Neural cell (in vitro differentiated cells): Measurements from ENCODE around the gene MACROH2A1. TPM values are rescaled to one million over a fixed set of nuclear protein-coding genes. Genes with fewer than 3 reads are reported as not detected.

Experiments
- H2AFZ ChIP-seq: fragments of 200-600, 300-800 bp; sonication (generic), shearing (Covaris generic); 2 replicates; pipeline ENCODE4 v1.6.0; 2014; ENCODE audit warnings: low read depth, mild to moderate bottlenecking, antibody characterized with exemption, low read length, moderate library complexity
- H3F3A ChIP-seq: fragments of 200-600 bp; shearing (Covaris generic); 2 replicates; pipeline ENCODE4 v1.6.1; 2016; ENCODE audit warnings: mild to moderate bottlenecking, moderate library complexity, mixed read lengths, antibody characterized with exemption, low read length; ENCODE audit not compliant: insufficient read depth, poor library complexity, severe bottlenecking
- H3K27ac ChIP-seq: fragments of 200-600, 300-800 bp; sonication (generic), shearing (Covaris generic); 2 replicates; pipeline ENCODE4 v1.5.1; 2014; ENCODE audit warnings: mild to moderate bottlenecking, low read length, moderate library complexity
- H3K27me3 ChIP-seq: fragments of 300-800, 200-600 bp; sonication (generic), shearing (Covaris generic); 2 replicates; pipeline ENCODE4 v1.6.0; 2014; ENCODE audit warnings: mild to moderate bottlenecking, low read depth, low read length, moderate library complexity; ENCODE audit not compliant: insufficient read depth
- H3K36me3 ChIP-seq: fragments of 300-800, 200-600 bp; sonication (generic), shearing (Covaris generic); 2 replicates; pipeline ENCODE4 v1.5.1; 2014; ENCODE audit warnings: mild to moderate bottlenecking, antibody characterized with exemption, low read length, moderate library complexity; ENCODE audit not compliant: insufficient read depth
- H3K4me2 ChIP-seq: fragments of 300-800, 200-600 bp; sonication (generic), shearing (Covaris generic); 2 replicates; pipeline ENCODE4 v1.6.0; 2014; ENCODE audit warnings: mild to moderate bottlenecking, low read length
- H3K4me3 ChIP-seq: fragments of 300-800, 200-600 bp; sonication (generic), shearing (Covaris generic); 2 replicates; pipeline ENCODE4 v1.5.1; 2014; ENCODE audit warnings: mild to moderate bottlenecking, low read length, moderate library complexity
- H3K79me2 ChIP-seq: fragments of 200-600 bp; shearing (Covaris generic); replicated peaks from 2 replicates; pipeline ENCODE4 v1.6.0; 2014; ENCODE audit warnings: mild to moderate bottlenecking, low read length, moderate library complexity; ENCODE audit not compliant: insufficient read depth
- H3K9ac ChIP-seq: fragments of 300-800, 200-600 bp; sonication (generic), shearing (Covaris generic); 2 replicates; pipeline ENCODE4 v1.6.1; 2016; ENCODE audit warnings: mild to moderate bottlenecking, low read length, mixed read lengths
- H3K9me2 ChIP-seq: fragments of 200-600 bp; shearing (Covaris generic); 2 replicates; pipeline ENCODE4 v1.6.1; 2016; ENCODE audit warnings: mild to moderate bottlenecking, low read length, mixed read lengths; ENCODE audit not compliant: insufficient read depth
- H3K9me3 ChIP-seq: fragments of 200-600, 300-800 bp; sonication (generic), shearing (Covaris generic); 2 replicates; pipeline ENCODE4 v1.6.1; 2016; ENCODE audit warnings: mild to moderate bottlenecking, mixed run types, low read length, moderate library complexity, mixed read lengths
- H4K20me1 ChIP-seq: fragments of 200-600 bp; shearing (Covaris generic); 2 replicates; pipeline ENCODE4 v1.6.1; 2016; ENCODE audit warnings: mild to moderate bottlenecking, mixed run types; ENCODE audit not compliant: insufficient read depth
- EP300 ChIP-seq: fragments of 450-650 bp; conservative IDR thresholded peaks from 2 replicates; pipeline ENCODE4 v1.6.1; 2014; ENCODE audit warnings: antibody characterized with exemption, mild to moderate bottlenecking, moderate library complexity; ENCODE audit not compliant: poor library complexity, severe bottlenecking
- EZH2 ChIP-seq: fragments of 200-600, 300-800 bp; shearing (Covaris generic), sonication (generic); IDR thresholded peaks from 2 replicates; pipeline ENCODE4 v1.6.1; 2014; ENCODE audit warnings: antibody characterized with exemption, low read length, borderline replicate concordance, mild to moderate bottlenecking; ENCODE audit not compliant: insufficient read depth, poor library complexity, severe bottlenecking
- MXI1 ChIP-seq: fragments of 450-650 bp; conservative IDR thresholded peaks from 2 replicates; pipeline ENCODE4 v1.6.1; 2014; ENCODE audit warnings: antibody characterized with exemption, mild to moderate bottlenecking; ENCODE audit not compliant: poor library complexity, severe bottlenecking
- POLR2AphosphoS5 ChIP-seq: IDR thresholded peaks from 2 replicates; pipeline ENCODE4 v1.6.1; 2012
- RAD21 ChIP-seq: fragments of 450-650 bp; conservative IDR thresholded peaks from 2 replicates; pipeline ENCODE4 v1.6.1; 2014; ENCODE audit warnings: antibody characterized with exemption, mild to moderate bottlenecking, moderate library complexity
- REST ChIP-seq: IDR thresholded peaks from 2 replicates; pipeline ENCODE4 v1.6.1; 2012; ENCODE audit warnings: borderline replicate concordance
- SMC3 ChIP-seq: fragments of 450-650 bp; conservative IDR thresholded peaks from 2 replicates; pipeline ENCODE4 v1.6.1; 2014; ENCODE audit warnings: antibody characterized with exemption, mild to moderate bottlenecking, moderate library complexity; ENCODE audit not compliant: poor library complexity
- TAF1 ChIP-seq: IDR thresholded peaks from 2 replicates; pipeline ENCODE4 v1.6.1; 2012; ENCODE audit warnings: low read depth
- polyA plus RNA-seq: library from polyadenylated mRNA; depleted of rRNA; stranded (reverse); fragments of >200 nt; gene quantifications from 2 replicates; pipeline ENCODE4 v1.2.3, GENCODE V29; 2014
- TF ChIP-seq, protein P1 (sequence below): fragments of 450-650 bp; IDR thresholded peaks from 2 replicates; pipeline ENCODE4 v1.5.1; 2014; ENCODE audit warnings: antibody characterized with exemption, mild to moderate bottlenecking, moderate library complexity; ENCODE audit not compliant: poor library complexity, severe bottlenecking

The MACROH2A1 gene
- polyA plus RNA-seq, 1 donor from 2014 or later = 351 TPM

GRCh38 chr5:135442431-135443160, 43.6 kb upstream of the MACROH2A1 start:
- H3F3A ChIP-seq = no peaks in the 10 kb centered on the region
- no peaks in the 10 kb centered on the region for H3K27me3 ChIP-seq
- H3K9me3 ChIP-seq = no peaks in the 10 kb centered on the region
- H3K27ac ChIP-seq = peak overlapping the region; percentile 51
- no peak overlapping the region for H3K4me3 ChIP-seq
- H2AFZ ChIP-seq = no peak overlapping the region
- peak overlapping the region; percentile 20 for H3K9ac ChIP-seq
- no peaks in the 10 kb centered on the region for H3K79me2 ChIP-seq
- no peaks in the 10 kb centered on the region for H3K36me3 ChIP-seq
- no peak for TF ChIP-seq EP300
- TF ChIP-seq POLR2AphosphoS5 = no peak
- no peak for TF ChIP-seq REST
- no peak for TF ChIP-seq TAF1
- no peak for TF ChIP-seq SMC3
- TF ChIP-seq RAD21 = no peak
- no peaks in the 10 kb centered on the region for H3K9me2 ChIP-seq
- H3K4me2 ChIP-seq = no peak overlapping the region
- no peaks in the 10 kb centered on the region for H4K20me1 ChIP-seq

GRCh38 chr5:135441919-135442318, 42.9 kb upstream of the MACROH2A1 start:
- no peak overlapping the region for H3K27ac ChIP-seq
- H3K9ac ChIP-seq = no peak overlapping the region
- no peak overlapping the region for H3K4me3 ChIP-seq
- no peaks in the 10 kb centered on the region for H3K27me3 ChIP-seq
- TF ChIP-seq SMC3 (no peak), TAF1 (no peak), MXI1 (no peak), EP300 (no peak), REST (no peak), EZH2 (no peak), RAD21 (no peak), POLR2AphosphoS5 (no peak)
- TF ChIP-seq, protein P1, sequence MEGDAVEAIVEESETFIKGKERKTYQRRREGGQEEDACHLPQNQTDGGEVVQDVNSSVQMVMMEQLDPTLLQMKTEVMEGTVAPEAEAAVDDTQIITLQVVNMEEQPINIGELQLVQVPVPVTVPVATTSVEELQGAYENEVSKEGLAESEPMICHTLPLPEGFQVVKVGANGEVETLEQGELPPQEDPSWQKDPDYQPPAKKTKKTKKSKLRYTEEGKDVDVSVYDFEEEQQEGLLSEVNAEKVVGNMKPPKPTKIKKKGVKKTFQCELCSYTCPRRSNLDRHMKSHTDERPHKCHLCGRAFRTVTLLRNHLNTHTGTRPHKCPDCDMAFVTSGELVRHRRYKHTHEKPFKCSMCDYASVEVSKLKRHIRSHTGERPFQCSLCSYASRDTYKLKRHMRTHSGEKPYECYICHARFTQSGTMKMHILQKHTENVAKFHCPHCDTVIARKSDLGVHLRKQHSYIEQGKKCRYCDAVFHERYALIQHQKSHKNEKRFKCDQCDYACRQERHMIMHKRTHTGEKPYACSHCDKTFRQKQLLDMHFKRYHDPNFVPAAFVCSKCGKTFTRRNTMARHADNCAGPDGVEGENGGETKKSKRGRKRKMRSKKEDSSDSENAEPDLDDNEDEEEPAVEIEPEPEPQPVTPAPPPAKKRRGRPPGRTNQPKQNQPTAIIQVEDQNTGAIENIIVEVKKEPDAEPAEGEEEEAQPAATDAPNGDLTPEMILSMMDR = no peak
- H3K4me2 ChIP-seq = no peak overlapping the region
- no peaks in the 10 kb centered on the region for H3K36me3 ChIP-seq
- H3K79me2 ChIP-seq = no peaks in the 10 kb centered on the region
- no peaks in the 10 kb centered on the region for H3K9me2 ChIP-seq
- no peaks in the 10 kb centered on the region for H3F3A ChIP-seq
- no peaks in the 10 kb centered on the region for H3K9me3 ChIP-seq
- H2AFZ ChIP-seq = no peak overlapping the region
- H4K20me1 ChIP-seq = no peaks in the 10 kb centered on the region
